ENCODE data around the gene TMEM138.

TMEM138 gene

DNA sequence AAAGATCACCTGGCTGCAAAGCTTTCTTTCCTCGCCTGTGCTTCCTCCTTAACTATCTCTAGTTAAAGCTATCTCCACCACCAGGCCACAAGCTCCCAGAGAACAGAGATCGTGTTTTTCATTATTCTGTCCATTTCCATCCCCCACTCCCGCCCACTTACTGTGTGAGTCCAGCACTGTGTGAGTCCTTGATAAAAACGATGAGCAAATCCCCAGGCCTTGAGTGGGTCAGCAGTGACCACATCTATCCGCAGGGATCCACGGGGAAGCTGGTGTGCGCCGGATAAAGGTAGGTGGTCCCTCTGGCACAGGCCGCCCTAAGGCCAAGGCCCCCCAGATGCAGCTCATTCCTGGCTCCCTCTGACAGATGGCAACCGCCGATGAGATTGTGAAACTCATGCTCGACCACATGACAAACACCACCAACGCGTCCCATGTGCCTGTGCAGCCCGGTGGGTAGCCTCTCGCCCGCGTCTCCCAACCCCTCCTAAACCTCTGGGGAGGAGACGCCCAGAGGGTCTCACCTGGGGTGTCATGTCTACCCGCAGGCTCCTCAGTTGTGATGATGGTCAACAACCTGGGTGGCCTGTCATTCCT is 19.9 kb upstream of the TMEM138 start:
- no peak for TF ChIP-seq CTCF (conservative IDR thresholded peaks at IDR 0.05; ENCODE audit: control insufficient read depth, insufficient read depth, low read depth, low read length)

GRCh38 chr11:61343792-61344745 is 18.1 kb upstream of the TMEM138 start:
- no peak for DNase-seq (ENCODE audit: low read depth)
- no peak for TF ChIP-seq CTCF (conservative IDR thresholded peaks at IDR 0.05; ENCODE audit: control insufficient read depth, insufficient read depth, low read depth, low read length)
- no peak overlapping the region for H3K4me3 ChIP-seq (ENCODE audit: control insufficient read depth, low read depth, low read length)

More for the DNA sequence above, 19.9 kb upstream of the TMEM138 start:
- DNase-seq (ENCODE audit: low read depth): peak; percentile 46
- no peak overlapping the region for H3K4me3 ChIP-seq (ENCODE audit: control insufficient read depth, low read depth, low read length)

DNA sequence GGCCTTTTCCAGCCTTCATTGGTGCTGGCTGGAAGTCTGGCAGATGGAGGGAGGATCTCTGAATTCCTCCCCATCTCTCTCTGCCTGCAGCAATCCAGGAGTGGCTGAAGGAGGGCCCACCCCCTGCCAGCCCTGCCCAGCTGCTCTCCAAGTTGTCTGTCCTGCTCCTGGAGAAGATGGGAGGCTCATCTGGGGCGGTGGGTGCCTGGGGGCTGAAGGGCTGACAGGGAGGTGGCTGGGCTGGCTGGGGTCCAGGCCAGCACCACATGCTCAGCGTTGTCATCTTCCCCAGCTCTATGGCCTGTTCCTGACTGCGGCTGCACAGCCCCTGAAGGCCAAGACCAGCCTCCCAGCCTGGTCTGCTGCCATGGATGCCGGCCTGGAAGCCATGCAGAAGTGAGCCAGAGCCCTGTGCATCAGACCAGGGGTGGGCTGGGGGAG is 17.0 kb upstream of the TMEM138 start:
- no peak for TF ChIP-seq CTCF (conservative IDR thresholded peaks at IDR 0.05; ENCODE audit: control insufficient read depth, insufficient read depth, low read depth, low read length)
- no peak for DNase-seq (ENCODE audit: low read depth)
- no peak overlapping the region for H3K4me3 ChIP-seq (ENCODE audit: control insufficient read depth, low read depth, low read length)

DNA sequence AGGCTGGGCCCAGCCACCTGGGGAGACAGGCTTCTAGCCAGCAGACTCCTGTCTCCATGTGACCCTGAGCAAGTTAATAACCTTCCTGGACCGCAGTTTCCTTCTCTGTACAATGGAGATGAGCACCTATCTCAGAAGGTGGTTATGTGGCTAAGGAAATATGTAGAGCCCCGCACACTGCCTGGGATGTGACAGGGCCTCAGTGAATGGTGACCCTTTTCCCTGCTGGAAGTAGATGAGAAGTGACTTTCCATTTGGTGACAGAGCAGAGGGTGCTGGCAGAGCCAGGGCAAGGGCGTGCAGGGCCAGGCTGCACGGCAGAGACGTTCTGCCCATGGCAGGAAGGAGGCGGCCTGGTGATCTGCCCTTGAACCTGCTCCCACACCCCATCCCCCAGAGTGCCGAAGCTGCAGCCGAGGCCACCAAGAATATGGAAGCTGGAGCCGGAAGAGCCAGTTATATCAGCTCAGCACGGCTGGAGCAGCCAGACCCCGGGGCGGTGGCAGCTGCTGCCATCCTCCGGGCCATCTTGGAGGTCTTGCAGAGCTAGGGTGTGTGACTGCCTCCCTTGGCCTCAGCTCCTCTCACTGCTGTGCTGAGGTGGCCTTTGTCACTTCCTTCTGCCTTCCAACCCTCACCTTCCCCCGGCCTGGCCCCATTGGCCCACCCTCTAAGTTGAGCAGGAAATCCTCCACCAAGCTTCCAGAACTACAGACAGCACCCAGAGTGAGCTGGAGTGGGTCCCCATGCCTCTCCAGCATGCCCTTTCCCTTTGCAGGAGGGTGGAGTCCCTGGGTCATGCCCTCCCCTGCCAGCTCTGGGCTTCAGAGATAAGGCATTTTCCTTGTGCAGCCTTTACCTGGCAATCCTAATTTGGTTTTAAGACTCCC is 16.0 kb upstream of the TMEM138 start:
- no peak for TF ChIP-seq CTCF (conservative IDR thresholded peaks at IDR 0.05; ENCODE audit: control insufficient read depth, insufficient read depth, low read depth, low read length)
- no peak overlapping the region for H3K4me3 ChIP-seq (ENCODE audit: control insufficient read depth, low read depth, low read length)
- DNase-seq (ENCODE audit: low read depth): no peak

- peak; percentile 41 for DNase-seq (ENCODE audit: low read depth)
- no peak for TF ChIP-seq CTCF (conservative IDR thresholded peaks at IDR 0.05; ENCODE audit: control insufficient read depth, insufficient read depth, low read depth, low read length)
- no peak overlapping the region for H3K4me3 ChIP-seq (ENCODE audit: control insufficient read depth, low read depth, low read length)
Measured at GRCh38 chr11:61347916-61348461, 14.2 kb upstream of the TMEM138 start.

DNA sequence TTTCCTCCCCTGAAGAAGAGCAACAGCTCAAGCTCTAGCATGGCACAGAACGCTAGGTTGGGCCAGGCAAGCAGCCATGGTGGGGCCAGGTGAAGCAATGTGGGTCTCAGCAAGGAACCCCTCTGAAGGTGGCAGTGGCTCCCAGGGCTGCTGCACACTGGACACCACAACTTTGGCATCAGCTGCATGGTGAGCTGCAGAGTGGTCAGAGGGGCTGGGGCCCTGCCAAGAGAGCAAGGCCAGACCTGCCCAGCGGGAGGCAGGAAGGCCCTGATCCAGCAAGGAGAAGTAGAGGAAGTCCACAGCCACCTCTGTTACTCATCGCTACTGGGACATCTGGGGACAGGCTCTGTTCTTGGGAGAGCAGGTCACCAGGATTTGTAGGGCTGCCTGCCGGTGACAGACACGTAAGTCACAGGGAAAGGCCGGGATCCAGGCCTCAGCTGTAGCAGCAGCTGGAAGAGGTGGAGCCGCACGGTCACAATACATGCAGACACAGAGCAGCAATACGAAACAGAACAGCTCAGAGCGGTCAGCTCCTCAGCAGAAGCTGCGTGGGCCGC is 12.9 kb upstream of the TMEM138 start:
- TF ChIP-seq CTCF (conservative IDR thresholded peaks at IDR 0.05; ENCODE audit: control insufficient read depth, insufficient read depth, low read depth, low read length): no peak
- H3K4me3 ChIP-seq (ENCODE audit: control insufficient read depth, low read depth, low read length): no peak overlapping the region
- no peak for DNase-seq (ENCODE audit: low read depth)

All from fibroblast of mammary gland (primary cell).